ENCODE data around the gene COL20A1.
A peak's percentile ranks its signal among the peaks of the same experiment; 100 is the strongest.

The COL20A1 gene

DNA sequence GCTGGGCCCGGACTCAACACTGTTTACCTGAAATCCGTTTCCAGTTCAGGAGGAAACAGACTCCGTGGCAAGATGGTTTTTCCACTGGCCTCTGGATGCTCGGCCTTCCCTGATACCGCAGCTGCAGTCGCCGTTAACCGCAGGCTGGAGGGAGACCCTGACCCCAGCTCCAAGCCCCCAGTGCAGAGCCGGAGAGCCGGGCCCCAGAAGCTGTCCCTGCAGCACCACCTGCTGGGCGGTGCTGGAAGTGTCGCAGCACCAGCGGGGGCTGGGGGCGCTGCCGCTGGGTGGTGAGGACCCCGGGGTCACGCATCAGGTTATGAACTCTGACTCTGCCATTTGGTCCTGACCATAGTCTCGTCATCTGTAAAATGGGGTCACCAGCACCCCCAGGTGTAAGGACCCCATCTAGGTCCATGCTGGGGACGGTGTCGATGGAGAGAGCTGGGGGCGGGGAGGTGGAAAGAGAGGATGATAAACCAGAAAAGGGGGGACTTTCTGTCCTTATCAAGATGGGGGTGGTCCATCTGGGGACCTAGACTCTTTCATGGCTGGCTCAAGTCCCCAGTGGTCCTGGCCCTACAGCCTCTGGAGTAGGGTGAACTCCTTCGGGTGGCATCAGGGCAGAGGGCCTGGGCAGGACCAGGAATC is 88.9 kb downstream of the COL20A1 start (continued):
- TF ChIP-seq, protein P1, sequence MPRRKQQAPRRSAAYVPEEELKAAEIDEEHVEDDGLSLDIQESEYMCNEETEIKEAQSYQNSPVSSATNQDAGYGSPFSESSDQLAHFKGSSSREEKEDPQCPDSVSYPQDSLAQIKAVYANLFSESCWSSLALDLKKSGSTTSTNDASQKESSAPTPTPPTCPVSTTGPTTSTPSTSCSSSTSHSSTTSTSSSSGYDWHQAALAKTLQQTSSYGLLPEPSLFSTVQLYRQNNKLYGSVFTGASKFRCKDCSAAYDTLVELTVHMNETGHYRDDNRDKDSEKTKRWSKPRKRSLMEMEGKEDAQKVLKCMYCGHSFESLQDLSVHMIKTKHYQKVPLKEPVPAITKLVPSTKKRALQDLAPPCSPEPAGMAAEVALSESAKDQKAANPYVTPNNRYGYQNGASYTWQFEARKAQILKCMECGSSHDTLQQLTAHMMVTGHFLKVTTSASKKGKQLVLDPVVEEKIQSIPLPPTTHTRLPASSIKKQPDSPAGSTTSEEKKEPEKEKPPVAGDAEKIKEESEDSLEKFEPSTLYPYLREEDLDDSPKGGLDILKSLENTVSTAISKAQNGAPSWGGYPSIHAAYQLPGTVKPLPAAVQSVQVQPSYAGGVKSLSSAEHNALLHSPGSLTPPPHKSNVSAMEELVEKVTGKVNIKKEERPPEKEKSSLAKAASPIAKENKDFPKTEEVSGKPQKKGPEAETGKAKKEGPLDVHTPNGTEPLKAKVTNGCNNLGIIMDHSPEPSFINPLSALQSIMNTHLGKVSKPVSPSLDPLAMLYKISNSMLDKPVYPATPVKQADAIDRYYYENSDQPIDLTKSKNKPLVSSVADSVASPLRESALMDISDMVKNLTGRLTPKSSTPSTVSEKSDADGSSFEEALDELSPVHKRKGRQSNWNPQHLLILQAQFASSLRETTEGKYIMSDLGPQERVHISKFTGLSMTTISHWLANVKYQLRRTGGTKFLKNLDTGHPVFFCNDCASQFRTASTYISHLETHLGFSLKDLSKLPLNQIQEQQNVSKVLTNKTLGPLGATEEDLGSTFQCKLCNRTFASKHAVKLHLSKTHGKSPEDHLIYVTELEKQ (tag by site-specific recombination; IDR thresholded peaks at IDR 0.05; ENCODE audit: borderline replicate concordance): no peak
- TF ChIP-seq ZNF654 (tag by site-specific recombination; IDR thresholded peaks at IDR 0.05; ENCODE audit: low read depth): peak; percentile 89
- peak; percentile 16; the same call in 1 of the 2 replicates for TF ChIP-seq KLF8 (tag by site-specific recombination; IDR thresholded peaks at IDR 0.05)

DNA sequence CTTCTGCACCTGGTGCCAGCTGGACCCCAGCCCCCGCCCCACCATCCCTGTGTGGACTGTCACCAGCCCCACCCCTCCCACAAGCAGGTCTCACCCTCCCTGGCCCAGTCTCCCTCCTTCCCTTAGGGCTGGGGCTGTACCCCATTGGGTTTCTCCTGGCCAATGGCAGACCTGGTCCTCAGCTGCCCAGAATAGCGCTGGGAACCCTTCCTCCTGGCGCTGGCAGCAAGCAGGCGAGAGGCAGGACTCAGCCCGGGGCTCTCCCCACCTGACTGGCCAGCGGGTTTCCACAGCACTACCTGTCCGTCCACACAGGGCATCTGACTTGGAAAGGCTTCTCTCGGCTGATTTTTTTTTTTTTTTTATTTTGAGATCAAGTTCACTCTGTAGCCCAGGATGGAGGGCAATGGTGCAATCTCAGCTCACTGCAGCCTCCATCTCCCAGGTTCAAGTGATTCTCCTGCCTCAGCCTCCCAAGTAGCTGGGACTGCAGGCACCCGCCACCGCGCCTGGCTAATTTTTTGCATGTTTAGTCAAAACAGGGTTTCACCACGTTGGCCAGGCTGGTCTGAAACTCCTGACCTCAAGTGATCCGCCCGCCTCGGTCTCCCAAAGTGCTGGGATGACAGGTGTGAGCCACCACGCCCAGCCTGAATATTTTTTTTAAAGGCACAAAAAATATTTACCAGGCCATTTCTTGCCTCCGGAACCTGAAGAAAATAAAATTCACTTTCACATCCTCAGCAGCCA is 89.7 kb downstream of the COL20A1 start:
- no peak overlapping the region for H3K4me3 ChIP-seq (ENCODE audit: low read depth, low read length)
- no peaks in the 10 kb centered on the region for H3K36me3 ChIP-seq (ENCODE audit: control insufficient read depth in 2 of 2, insufficient read depth in 1 of 2, low read length in 2 of 2)
- TF ChIP-seq, protein P2, sequence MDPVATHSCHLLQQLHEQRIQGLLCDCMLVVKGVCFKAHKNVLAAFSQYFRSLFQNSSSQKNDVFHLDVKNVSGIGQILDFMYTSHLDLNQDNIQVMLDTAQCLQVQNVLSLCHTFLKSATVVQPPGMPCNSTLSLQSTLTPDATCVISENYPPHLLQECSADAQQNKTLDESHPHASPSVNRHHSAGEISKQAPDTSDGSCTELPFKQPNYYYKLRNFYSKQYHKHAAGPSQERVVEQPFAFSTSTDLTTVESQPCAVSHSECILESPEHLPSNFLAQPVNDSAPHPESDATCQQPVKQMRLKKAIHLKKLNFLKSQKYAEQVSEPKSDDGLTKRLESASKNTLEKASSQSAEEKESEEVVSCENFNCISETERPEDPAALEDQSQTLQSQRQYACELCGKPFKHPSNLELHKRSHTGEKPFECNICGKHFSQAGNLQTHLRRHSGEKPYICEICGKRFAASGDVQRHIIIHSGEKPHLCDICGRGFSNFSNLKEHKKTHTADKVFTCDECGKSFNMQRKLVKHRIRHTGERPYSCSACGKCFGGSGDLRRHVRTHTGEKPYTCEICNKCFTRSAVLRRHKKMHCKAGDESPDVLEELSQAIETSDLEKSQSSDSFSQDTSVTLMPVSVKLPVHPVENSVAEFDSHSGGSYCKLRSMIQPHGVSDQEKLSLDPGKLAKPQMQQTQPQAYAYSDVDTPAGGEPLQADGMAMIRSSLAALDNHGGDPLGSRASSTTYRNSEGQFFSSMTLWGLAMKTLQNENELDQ (tag by site-specific recombination; IDR thresholded peaks at IDR 0.05; ENCODE audit: low read depth): no peak
- TF ChIP-seq ZNF394 (tag by site-specific recombination; IDR thresholded peaks at IDR 0.05; ENCODE audit: borderline replicate concordance) (no peak), ZNF48 (tag by site-specific recombination; IDR thresholded peaks at IDR 0.05) (no peak), ZNF114 (tag by site-specific recombination; IDR thresholded peaks at IDR 0.05) (no peak), ZBTB17 (tag by site-specific recombination; IDR thresholded peaks at IDR 0.05) (no peak)
- TF ChIP-seq, protein P3, sequence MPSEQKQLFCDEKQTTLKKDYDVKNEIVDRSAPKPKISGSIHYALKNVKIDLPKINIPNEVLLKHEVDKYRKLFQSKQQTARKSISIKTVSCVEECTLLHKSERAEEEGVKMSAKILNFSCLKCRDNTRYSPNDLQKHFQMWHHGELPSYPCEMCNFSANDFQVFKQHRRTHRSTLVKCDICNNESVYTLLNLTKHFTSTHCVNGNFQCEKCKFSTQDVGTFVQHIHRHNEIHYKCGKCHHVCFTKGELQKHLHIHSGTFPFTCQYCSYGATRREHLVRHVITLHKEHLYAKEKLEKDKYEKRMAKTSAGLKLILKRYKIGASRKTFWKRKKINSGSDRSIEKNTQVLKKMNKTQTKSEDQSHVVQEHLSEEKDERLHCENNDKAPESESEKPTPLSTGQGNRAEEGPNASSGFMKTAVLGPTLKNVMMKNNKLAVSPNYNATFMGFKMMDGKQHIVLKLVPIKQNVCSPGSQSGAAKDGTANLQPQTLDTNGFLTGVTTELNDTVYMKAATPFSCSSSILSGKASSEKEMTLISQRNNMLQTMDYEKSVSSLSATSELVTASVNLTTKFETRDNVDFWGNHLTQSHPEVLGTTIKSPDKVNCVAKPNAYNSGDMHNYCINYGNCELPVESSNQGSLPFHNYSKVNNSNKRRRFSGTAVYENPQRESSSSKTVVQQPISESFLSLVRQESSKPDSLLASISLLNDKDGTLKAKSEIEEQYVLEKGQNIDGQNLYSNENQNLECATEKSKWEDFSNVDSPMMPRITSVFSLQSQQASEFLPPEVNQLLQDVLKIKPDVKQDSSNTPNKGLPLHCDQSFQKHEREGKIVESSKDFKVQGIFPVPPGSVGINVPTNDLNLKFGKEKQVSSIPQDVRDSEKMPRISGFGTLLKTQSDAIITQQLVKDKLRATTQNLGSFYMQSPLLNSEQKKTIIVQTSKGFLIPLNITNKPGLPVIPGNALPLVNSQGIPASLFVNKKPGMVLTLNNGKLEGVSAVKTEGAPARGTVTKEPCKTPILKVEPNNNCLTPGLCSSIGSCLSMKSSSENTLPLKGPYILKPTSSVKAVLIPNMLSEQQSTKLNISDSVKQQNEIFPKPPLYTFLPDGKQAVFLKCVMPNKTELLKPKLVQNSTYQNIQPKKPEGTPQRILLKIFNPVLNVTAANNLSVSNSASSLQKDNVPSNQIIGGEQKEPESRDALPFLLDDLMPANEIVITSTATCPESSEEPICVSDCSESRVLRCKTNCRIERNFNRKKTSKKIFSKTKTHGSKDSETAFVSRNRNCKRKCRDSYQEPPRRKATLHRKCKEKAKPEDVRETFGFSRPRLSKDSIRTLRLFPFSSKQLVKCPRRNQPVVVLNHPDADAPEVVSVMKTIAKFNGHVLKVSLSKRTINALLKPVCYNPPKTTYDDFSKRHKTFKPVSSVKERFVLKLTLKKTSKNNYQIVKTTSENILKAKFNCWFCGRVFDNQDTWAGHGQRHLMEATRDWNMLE (tag by site-specific recombination; conservative IDR thresholded peaks at IDR 0.05; ENCODE audit: low read depth): no peak
- no peaks in the 10 kb centered on the region for H3K9me3 ChIP-seq (ENCODE audit: control insufficient read depth, insufficient read depth, low read depth, low read length)
- no peaks in the 10 kb centered on the region for H3K4me1 ChIP-seq (ENCODE audit: control insufficient read depth, insufficient read depth, low read length)
- POLR2A ChIA-PET: no interaction called here
- CTCF ChIA-PET: interaction anchor here (0.5 to 7.3 kb wide), 16 partner anchors 9 to 631 kb away, joined by 3 to 89 read pairs (median 4); no protein-coding TSS in a partner anchor
- H3K27ac ChIP-seq (ENCODE audit: extremely low read depth, low read depth, low read length): no peak overlapping the region

DNA sequence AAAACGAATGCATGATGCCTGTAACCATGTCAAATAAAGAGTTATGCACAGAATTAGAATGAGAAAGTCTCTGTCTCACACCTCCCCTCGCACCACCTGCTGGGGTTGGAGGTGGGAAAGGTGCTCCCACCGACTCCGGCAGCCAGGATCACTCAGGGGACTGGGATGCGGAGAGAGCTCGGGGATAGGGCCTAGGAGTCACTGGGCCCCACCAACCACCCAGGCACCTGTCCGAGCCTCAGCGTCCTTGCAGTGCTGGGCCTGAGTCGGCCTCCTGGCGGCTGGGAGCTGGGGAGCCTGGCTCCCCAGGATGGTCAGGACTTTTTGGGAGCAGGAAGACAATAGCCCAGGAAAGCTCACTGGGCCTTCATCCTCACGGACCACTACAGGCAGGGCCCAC is 90.6 kb downstream of the COL20A1 start:
- ChIA-PET CTCF (interaction anchor here (0.6 to 7.3 kb wide), 4 partner anchors 66 to 441 kb away, joined by 3 to 89 read pairs (median 26); no protein-coding TSS in a partner anchor), POLR2A (no interaction called here)
- Histone ChIP-seq H3K4me3 (ENCODE audit: low read depth, low read length) (no peak overlapping the region), H3K27ac (ENCODE audit: extremely low read depth, low read depth, low read length) (no peak overlapping the region), H3K4me1 (ENCODE audit: control insufficient read depth, insufficient read depth, low read length) (no peaks in the 10 kb centered on the region), H3K9me3 (ENCODE audit: control insufficient read depth, insufficient read depth, low read depth, low read length) (no peaks in the 10 kb centered on the region), H3K36me3 (ENCODE audit: control insufficient read depth in 2 of 2, insufficient read depth in 1 of 2, low read length in 2 of 2) (no peaks in the 10 kb centered on the region)
- TF ChIP-seq ZNF654 (tag by site-specific recombination; IDR thresholded peaks at IDR 0.05; ENCODE audit: low read depth) (no peak), HOXC10 (CRISPR knock-in tag; IDR thresholded peaks at IDR 0.05) (no peak), ZNF658 (tag by site-specific recombination; IDR thresholded peaks at IDR 0.05) (no peak), ZNF211 (tag by site-specific recombination; IDR thresholded peaks at IDR 0.05; ENCODE audit: low read depth) (no peak)
- TF ChIP-seq, protein P4, sequence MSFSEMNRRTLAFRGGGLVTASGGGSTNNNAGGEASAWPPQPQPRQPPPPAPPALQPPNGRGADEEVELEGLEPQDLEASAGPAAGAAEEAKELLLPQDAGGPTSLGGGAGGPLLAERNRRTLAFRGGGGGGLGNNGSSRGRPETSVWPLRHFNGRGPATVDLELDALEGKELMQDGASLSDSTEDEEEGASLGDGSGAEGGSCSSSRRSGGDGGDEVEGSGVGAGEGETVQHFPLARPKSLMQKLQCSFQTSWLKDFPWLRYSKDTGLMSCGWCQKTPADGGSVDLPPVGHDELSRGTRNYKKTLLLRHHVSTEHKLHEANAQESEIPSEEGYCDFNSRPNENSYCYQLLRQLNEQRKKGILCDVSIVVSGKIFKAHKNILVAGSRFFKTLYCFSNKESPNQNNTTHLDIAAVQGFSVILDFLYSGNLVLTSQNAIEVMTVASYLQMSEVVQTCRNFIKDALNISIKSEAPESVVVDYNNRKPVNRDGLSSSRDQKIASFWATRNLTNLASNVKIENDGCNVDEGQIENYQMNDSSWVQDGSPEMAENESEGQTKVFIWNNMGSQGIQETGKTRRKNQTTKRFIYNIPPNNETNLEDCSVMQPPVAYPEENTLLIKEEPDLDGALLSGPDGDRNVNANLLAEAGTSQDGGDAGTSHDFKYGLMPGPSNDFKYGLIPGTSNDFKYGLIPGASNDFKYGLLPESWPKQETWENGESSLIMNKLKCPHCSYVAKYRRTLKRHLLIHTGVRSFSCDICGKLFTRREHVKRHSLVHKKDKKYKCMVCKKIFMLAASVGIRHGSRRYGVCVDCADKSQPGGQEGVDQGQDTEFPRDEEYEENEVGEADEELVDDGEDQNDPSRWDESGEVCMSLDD (tag by site-specific recombination; IDR thresholded peaks at IDR 0.05): no peak

All from HEK293 (cell line).